Fibroblast of skin of left biceps (primary cell): ENCODE results near the gene CENPVL1.
"Not testable (repeated sequence)": the region's sequence is repeated elsewhere in the genome, so short reads cannot be mapped to it uniquely, and the experiment has no call there.

ENCODE experiments used
- DNase-seq, 2 experiments: peaks; one replicate each; pipeline ENCODE4 v3.0.0-alpha.2; 2013; ENCODE audit warnings: low read depth in 2 of 2

Gene CENPVL1

GRCh38 chrX:51710277-51711164 is at the start of gene CENPVL1:
Gene CENPVL1, plus strand, starts transcription at chrX:51710512. Its CDS starts 0 bp downstream, at chrX:51710512.
- DNase-seq: not testable (repeated sequence)

GRCh38 chrX:51665981-51666380 is 44.3 kb upstream of the CENPVL1 start:
- DNase-seq: no peak

GRCh38 chrX:51679689-51680433 is 30.5 kb upstream of the CENPVL1 start:
- not testable (repeated sequence) for DNase-seq

- DNase-seq: not testable (repeated sequence)
Measured at GRCh38 chrX:51681808-51682719, 28.2 kb upstream of the CENPVL1 start.

- not testable (repeated sequence) for DNase-seq
Measured at GRCh38 chrX:51682720-51683062, 27.6 kb upstream of the CENPVL1 start, which contains the start of gene CENPVL2. Gene CENPVL2, minus strand, starts transcription at chrX:51682831. Its CDS starts 0 bp downstream, at chrX:51682831.

- no peak for DNase-seq
Measured at GRCh38 chrX:51694254-51694653, 16.1 kb upstream of the CENPVL1 start.

GRCh38 chrX:51697397-51697796 is 12.9 kb upstream of the CENPVL1 start:
- no peak for DNase-seq

GRCh38 chrX:51712943-51713647 is 2.8 kb downstream of the CENPVL1 start:
- DNase-seq: not testable (repeated sequence)

GRCh38 chrX:51728202-51728601 is 17.9 kb downstream of the CENPVL1 start:
- DNase-seq: no peak

GRCh38 chrX:51737091-51737490 is 26.8 kb downstream of the CENPVL1 start:
- no peak for DNase-seq

- DNase-seq: no peak
Measured at GRCh38 chrX:51742586-51742985, 32.3 kb downstream of the CENPVL1 start.

- DNase-seq: peak; percentile 29 to 31
Measured at GRCh38 chrX:51743179-51743957, 33.1 kb downstream of the CENPVL1 start, which contains the start of gene GSPT2. Gene GSPT2, plus strand, starts transcription at chrX:51743442. Its CDS starts 185 bp downstream, at chrX:51743627.

- no peak for DNase-seq
Measured at GRCh38 chrX:51747671-51748070, 37.4 kb downstream of the CENPVL1 start.

- no peak for DNase-seq
Measured at GRCh38 chrX:51759055-51759839, 48.9 kb downstream of the CENPVL1 start.

- DNase-seq: no peak
Measured at GRCh38 chrX:51760657-51761056, 50.3 kb downstream of the CENPVL1 start.
